Stimulated activated CD8-positive, alpha-beta memory T cell treated with anti-CD3 and anti-CD28 coated beads, Interleukin-15, amount 100 ng/mL, for 48 hours (primary cell): ENCODE measurements around the gene PPP1R9B.
A peak's percentile ranks its signal among the peaks of the same experiment; 100 is the strongest.

Experiments
- DNase-seq, 2 donors: peaks; one replicate each; pipeline ENCODE4 v3.0.0-alpha.2; 2020; ENCODE audit warnings: low read depth in 2 of 2

Gene PPP1R9B

GRCh38 chr17:50155115-50155819 is 4.8 kb upstream of the PPP1R9B start:
- DNase-seq = no peak

- no peak for DNase-seq
Measured at GRCh38 chr17:50154604-50155003, 4.1 kb upstream of the PPP1R9B start.

GRCh38 chr17:50153650-50154575 is 3.4 kb upstream of the PPP1R9B start:
- DNase-seq = no peak

GRCh38 chr17:50152736-50153135 is 2.3 kb upstream of the PPP1R9B start:
- no peak for DNase-seq

- DNase-seq = peak in 1 of 2 donors; percentile 54
Measured at GRCh38 chr17:50151937-50152547, 1.6 kb upstream of the PPP1R9B start.

GRCh38 chr17:50151041-50151936 is 812 bp upstream of the PPP1R9B start:
- peak; percentile 83 to 87 for DNase-seq

- DNase-seq = no peak
Measured at GRCh38 chr17:50149417-50150353, 792 bp downstream of the PPP1R9B start.

GRCh38 chr17:50149091-50149416 is 1.4 kb downstream of the PPP1R9B start:
- no peak for DNase-seq

- peak; percentile 71 to 74 for DNase-seq
Measured at GRCh38 chr17:50148226-50149090, 2.0 kb downstream of the PPP1R9B start.

- DNase-seq = no peak
Measured at GRCh38 chr17:50147841-50148225, 2.6 kb downstream of the PPP1R9B start.

- no peak for DNase-seq
Measured at GRCh38 chr17:50146927-50147665, 3.4 kb downstream of the PPP1R9B start.

- no peak for DNase-seq
Measured at GRCh38 chr17:50146230-50146926, 4.1 kb downstream of the PPP1R9B start.

- no peak for DNase-seq
Measured at GRCh38 chr17:50145532-50146229, 4.8 kb downstream of the PPP1R9B start.

GRCh38 chr17:50144845-50145531 is 5.5 kb downstream of the PPP1R9B start:
- no peak for DNase-seq

- DNase-seq = no peak
Measured at GRCh38 chr17:50144355-50144754, 6.1 kb downstream of the PPP1R9B start.

GRCh38 chr17:50143461-50144176 is 6.9 kb downstream of the PPP1R9B start:
- no peak for DNase-seq
